HepG2 (cell line): ENCODE data around the gene COL4A6. TPM values are rescaled to one million over a fixed set of nuclear protein-coding genes. Genes with fewer than 3 reads are reported as not detected.

Experiments used
- ATAC-seq: fragments of 200-7000 bp; cut with Tn5 transposase; 3 replicates; pipeline ENCODE4 v1.9.1; 2020; ENCODE audit warnings: mild to moderate bottlenecking, moderate library complexity
- BruUV-seq: library from RNA; stranded (reverse); fragments of 400-500 nt; replicated peaks from 2 replicates; lab custom pipeline; 2021; lab: Mats Ljungman, UMichigan
- CTCF ChIA-PET: fragments of 300-600 bp; formaldehyde crosslinking; extraction: SDS; loops from one replicate; lab custom pipeline; 2021; ENCODE audit warnings: low total read pairs, inconsistent platforms, low intra/inter-chr PET ratio; lab: Yijun Ruan, JAX
- POLR2A ChIA-PET: fragments of 350-600 bp; sonication (Branson Sonifier 250); formaldehyde crosslinking; loops from one replicate; lab custom pipeline; 2020; ENCODE audit warnings: antibody characterized with exemption, inconsistent platforms; lab: Yijun Ruan, JAX
- DNase-seq: peaks from one replicate; pipeline ENCODE4 v3.0.0-alpha.2; 2015; ENCODE audit warnings: low spot score
- FAIRE-seq: peaks from 3 replicates; lab custom pipeline; 2011; peaks lifted over from hg19 to GRCh38; lab: Jason Lieb, UNC
- H2AFZ ChIP-seq: one replicate; pipeline ENCODE4 v1.6.1; 2011; ENCODE audit warnings: low read length, inconsistent platforms
- H3K27ac ChIP-seq: fragments of 300-600 bp; 3 replicates; pipeline ENCODE4 v1.8.0; 2011; ENCODE audit warnings: mixed run types, mild to moderate bottlenecking, mixed read lengths, low read length, inconsistent platforms; ENCODE audit not compliant: insufficient read depth; ENCODE audit errors: extremely low read length
- H3K27me3 ChIP-seq, 2 experiments: fragments of 200-600 bp in 1 of 2; 2 replicates in 1 of 2; 3 replicates in 1 of 2; pipeline versions ENCODE4 v1.6.0 to v1.8.0; 2011; ENCODE audit warnings: low read length in 2 of 2, mild to moderate bottlenecking in 2 of 2, moderate library complexity in 2 of 2, inconsistent platforms in 1 of 2; ENCODE audit not compliant: insufficient read depth in 2 of 2, control insufficient read depth in 1 of 2
- H3K36me3 ChIP-seq, 2 experiments: fragments of 200-600 bp in 1 of 2; replicated peaks in 1 of 2; 2 replicates in 1 of 2; 3 replicates in 1 of 2; pipeline versions ENCODE4 v1.5.1 to v1.8.0; 2011; ENCODE audit warnings: low read length in 2 of 2, inconsistent platforms in 1 of 2; ENCODE audit not compliant: insufficient read depth in 2 of 2, control insufficient read depth in 1 of 2
- H3K4me1 ChIP-seq: 2 replicates; pipeline ENCODE4 v1.5.1; 2012; ENCODE audit warnings: low read length, inconsistent platforms; ENCODE audit not compliant: insufficient read depth
- H3K4me2 ChIP-seq: 2 replicates; pipeline ENCODE4 v1.6.0; 2011; ENCODE audit warnings: low read depth, low read length, inconsistent platforms
- H3K4me3 ChIP-seq, 3 experiments: fragments of 200-600 bp in 1 of 3; sonication (generic), shearing (Covaris generic) in 1 of 3; replicated peaks in 1 of 3; 2 replicates each; pipeline ENCODE4 v1.5.1; 2011 to 2016; ENCODE audit warnings: low read length in 3 of 3, inconsistent platforms in 2 of 3, low read depth in 2 of 3, mild to moderate bottlenecking in 2 of 3, control low read depth in 1 of 3, mixed read lengths in 1 of 3; ENCODE audit not compliant: insufficient read depth in 1 of 3
- H3K79me2 ChIP-seq: one replicate; pipeline ENCODE4 v1.6.1; 2011; ENCODE audit warnings: low read length, inconsistent platforms; ENCODE audit not compliant: insufficient read depth
- H3K9ac ChIP-seq: 2 replicates; pipeline ENCODE4 v1.6.0; 2011; ENCODE audit warnings: mild to moderate bottlenecking, low read depth, low read length, inconsistent platforms; ENCODE audit not compliant: insufficient read depth
- H3K9me3 ChIP-seq: 2 replicates; pipeline ENCODE4 v1.5.1; 2012; ENCODE audit warnings: mild to moderate bottlenecking, low read length
- H4K20me1 ChIP-seq: 2 replicates; pipeline ENCODE4 v1.6.0; 2011; ENCODE audit warnings: inconsistent platforms, mild to moderate bottlenecking, low read length, moderate library complexity; ENCODE audit not compliant: insufficient read depth
- ATF4 ChIP-seq, 2 experiments: fragments of 450-650 bp in 1 of 2; sonication (generic) in 1 of 2; formaldehyde crosslinking; IDR thresholded peaks; 2 replicates each; pipeline versions ENCODE4 v1.5.0 to v1.8.0; 2020 to 2022; ENCODE audit warnings: mild to moderate bottlenecking in 1 of 2, missing genetic modification reagents in 1 of 2
- BCLAF1 ChIP-seq: fragments of 450-650 bp; IDR thresholded peaks from 2 replicates; pipeline ENCODE4 v1.6.1; 2017; ENCODE audit warnings: mild to moderate bottlenecking
- ELF3 ChIP-seq: IDR thresholded peaks from 2 replicates; pipeline ENCODE4 v1.6.1; 2016; ENCODE audit warnings: missing genetic modification reagents, missing compliant biosample characterization
- HNRNPH1 ChIP-seq: fragments of 200-400 bp; formaldehyde crosslinking; optimal IDR thresholded peaks from 2 replicates; pipeline ENCODE3; 2017; ENCODE audit warnings: mild to moderate bottlenecking, low read depth, low read length
- KDM5A ChIP-seq: fragments of 200-600 bp; sonication (generic); IDR thresholded peaks from 2 replicates; pipeline ENCODE4 v1.7.0; 2018; ENCODE audit warnings: antibody characterized with exemption, mild to moderate bottlenecking, low read length, borderline replicate concordance
- NBN ChIP-seq: fragments of 450-650 bp; conservative IDR thresholded peaks from 2 replicates; pipeline ENCODE4 v1.6.1; 2017
- RORA ChIP-seq: sonication (generic); formaldehyde crosslinking; IDR thresholded peaks from 2 replicates; pipeline ENCODE4 v1.5.0; 2020; ENCODE audit warnings: mild to moderate bottlenecking, missing genetic modification reagents, moderate library complexity
- ZNF160 ChIP-seq: sonication (generic); formaldehyde crosslinking; IDR thresholded peaks from 2 replicates; pipeline ENCODE4 v1.8.0; 2022; ENCODE audit warnings: mild to moderate bottlenecking, inconsistent platforms, missing genetic modification reagents
- ZNF790 ChIP-seq: sonication (generic); formaldehyde crosslinking; IDR thresholded peaks from 2 replicates; pipeline ENCODE4 v1.8.0; 2022; ENCODE audit warnings: missing genetic modification reagents, mild to moderate bottlenecking, borderline replicate concordance
- WGBS: methylation state at CpG from one replicate; pipeline ENCODE4 v1.1.6; 2017; ENCODE audit warnings: low lambda C conversion rate; 5-methylcytosine and 5-hydroxymethylcytosine counted together
- in situ Hi-C: cut with HindIII; loops from 2 replicates; pipeline ENCODE4 v1.10.0; 2017; ENCODE audit warnings: low pct_unique_long_range_greater_than_20kb; ENCODE audit not compliant: extremely low pct_ligation_motif_present
- intact Hi-C: fragments of 100-400 bp; cut with micrococcal nuclease; formaldehyde crosslinking; loops from one replicate; pipeline ENCODE4 v1.10.0; 2022; ENCODE audit not compliant: unreplicated experiment
- polyA plus RNA-seq, 8 experiments: library from polyadenylated mRNA; depleted of rRNA in 3 of 8; stranded (reverse) in 7 of 8; unstranded in 1 of 8; fragments of >200 nt; fragmentation: Illumina TruSeq in 4 of 8; extraction: Trizol in 4 of 8; gene quantifications; 2 replicates each; pipeline versions ENCODE4 v1.2.1 to v1.2.3, GENCODE V29; 2011 to 2016; ENCODE audit warnings: low read depth in 4 of 8, missing spikeins in 1 of 8, mixed read lengths in 1 of 8; ENCODE audit not compliant: insufficient read depth in 1 of 8
- total RNA-seq, 5 experiments: library from RNA; depleted of rRNA; stranded (reverse); fragments of >200 nt; fragmentation: Illumina TruSeq; extraction: Trizol; gene quantifications; 2 replicates each; pipeline ENCODE4 v1.2.3, GENCODE V29; 2016; ENCODE audit warnings: low read depth in 1 of 5

The COL4A6 gene
- total and polyA plus RNA-seq, 2 of the 13 experiments (the other 11 are each of a cell fraction or from before 2014, with no cell fraction given) = 4.5 to 8.2 TPM

- no peaks in the 10 kb centered on the region for H3K9me3 ChIP-seq
- no peak overlapping the region for H3K4me3 ChIP-seq
- no peaks in the 10 kb centered on the region for H3K4me1 ChIP-seq
- no peaks in the 10 kb centered on the region for H4K20me1 ChIP-seq
- ATAC-seq (no peak), DNase-seq (no peak), FAIRE-seq (no peak)
- H3K27me3 ChIP-seq = no peaks in the 10 kb centered on the region
- intact Hi-C loops = no loop called here
- H3K4me2 ChIP-seq = no peak overlapping the region
- in situ Hi-C loops = no loop called here
- no peaks in the 10 kb centered on the region for H3K36me3 ChIP-seq
- H2AFZ ChIP-seq = no peak overlapping the region
- no peaks in the 10 kb centered on the region for H3K79me2 ChIP-seq
- no peak for TF ChIP-seq KDM5A
- TF ChIP-seq ATF4 (CRISPR knock-in tag; IDR thresholded peaks at IDR 0.05) = no peak
- no peak for TF ChIP-seq NBN
- TF ChIP-seq ZNF790 = no peak
- TF ChIP-seq BCLAF1 = no peak
- no peak for TF ChIP-seq RORA
- TF ChIP-seq HNRNPH1 = no peak
- TF ChIP-seq ELF3 (CRISPR knock-in tag) = no peak
- no peak for TF ChIP-seq ZNF160 (CRISPR knock-in tag)
- no peak overlapping the region for H3K9ac ChIP-seq
- no peak overlapping the region for H3K27ac ChIP-seq
- CTCF ChIA-PET = no interaction called here
- POLR2A ChIA-PET = no interaction called here
- no CpG with 5 or more reads among the region's 3 CpGs for WGBS
- no TSS peak for BruUV-seq
These were observed 90.4 kb downstream of the COL4A6 start for GRCh38 chrX:108347800-108348199.
